GM23338 (cell line): ENCODE results near the gene TNFSF13.

Experiments used
- CREB1 ChIP-seq: fragments of 250-450 bp; sonication (Bioruptor Pico); IDR thresholded peaks from 2 replicates; pipeline ENCODE4 v1.5.0; 2020; ENCODE audit warnings: low read depth, mild to moderate bottlenecking, moderate library complexity
- EZH2 ChIP-seq: fragments of 200-600 bp; sonication (generic); IDR thresholded peaks from one replicate; pipeline ENCODE4 v1.8.0; 2017; ENCODE audit warnings: antibody characterized with exemption, mild to moderate bottlenecking, low read depth; ENCODE audit not compliant: unreplicated experiment
- EZH2phosphoT487 ChIP-seq: fragments of 200-600 bp; sonication (generic); IDR thresholded peaks from one replicate; pipeline ENCODE4 v1.8.1; 2018; ENCODE audit warnings: antibody characterized with exemption; ENCODE audit not compliant: unreplicated experiment
- REST ChIP-seq: IDR thresholded peaks from one replicate; pipeline ENCODE4 v1.6.1; 2018; ENCODE audit warnings: antibody characterized with exemption; ENCODE audit not compliant: unreplicated experiment
- STAT1 ChIP-seq: IDR thresholded peaks from one replicate; pipeline ENCODE4 v1.6.1; 2016; ENCODE audit warnings: antibody characterized with exemption; ENCODE audit not compliant: unreplicated experiment
- TF ChIP-seq, protein P1 (sequence below), 2 experiments: fragments of 200-600 bp in 1 of 2; sonication (generic) in 1 of 2; conservative IDR thresholded peaks; 2 replicates each; pipeline versions ENCODE4 v1.5.1 to v1.6.1; 2016 to 2017; ENCODE audit warnings: antibody characterized with exemption in 2 of 2, low read depth in 2 of 2, mild to moderate bottlenecking in 2 of 2, moderate library complexity in 1 of 2

DNA sequence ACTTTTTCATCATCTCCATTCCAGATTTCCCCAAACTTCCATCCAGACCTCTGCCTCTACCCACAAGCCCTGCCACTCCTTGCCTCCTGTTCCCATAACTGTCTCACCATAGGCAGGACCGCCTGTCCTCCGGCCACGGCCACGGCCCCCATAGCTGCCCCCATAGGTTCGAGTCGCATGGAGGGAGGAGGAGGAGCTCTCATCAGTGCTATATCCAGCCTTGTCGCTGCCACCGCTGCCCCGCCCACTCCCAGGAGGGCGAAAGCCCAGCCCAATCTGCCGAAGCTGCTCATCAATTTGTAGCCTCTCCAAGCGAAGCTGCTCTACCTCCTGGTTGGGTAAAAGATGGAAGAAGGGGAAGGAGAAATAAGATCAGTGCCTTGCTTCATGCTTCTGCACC lies 34.7 kb downstream of the TNFSF13 start:
- TF ChIP-seq STAT1 (no peak), CREB1 (CRISPR knock-in tag) (no peak), EZH2phosphoT487 (no peak), EZH2 (no peak), REST (no peak)
- TF ChIP-seq, protein P1, sequence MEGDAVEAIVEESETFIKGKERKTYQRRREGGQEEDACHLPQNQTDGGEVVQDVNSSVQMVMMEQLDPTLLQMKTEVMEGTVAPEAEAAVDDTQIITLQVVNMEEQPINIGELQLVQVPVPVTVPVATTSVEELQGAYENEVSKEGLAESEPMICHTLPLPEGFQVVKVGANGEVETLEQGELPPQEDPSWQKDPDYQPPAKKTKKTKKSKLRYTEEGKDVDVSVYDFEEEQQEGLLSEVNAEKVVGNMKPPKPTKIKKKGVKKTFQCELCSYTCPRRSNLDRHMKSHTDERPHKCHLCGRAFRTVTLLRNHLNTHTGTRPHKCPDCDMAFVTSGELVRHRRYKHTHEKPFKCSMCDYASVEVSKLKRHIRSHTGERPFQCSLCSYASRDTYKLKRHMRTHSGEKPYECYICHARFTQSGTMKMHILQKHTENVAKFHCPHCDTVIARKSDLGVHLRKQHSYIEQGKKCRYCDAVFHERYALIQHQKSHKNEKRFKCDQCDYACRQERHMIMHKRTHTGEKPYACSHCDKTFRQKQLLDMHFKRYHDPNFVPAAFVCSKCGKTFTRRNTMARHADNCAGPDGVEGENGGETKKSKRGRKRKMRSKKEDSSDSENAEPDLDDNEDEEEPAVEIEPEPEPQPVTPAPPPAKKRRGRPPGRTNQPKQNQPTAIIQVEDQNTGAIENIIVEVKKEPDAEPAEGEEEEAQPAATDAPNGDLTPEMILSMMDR (conservative IDR thresholded peaks at IDR 0.05; ENCODE audit: low read depth in 2 of 2), result no peak
